Type B pancreatic cell (in vitro differentiated cells): Measurements from ENCODE around the gene ATXN10. TPM values are rescaled to one million over a fixed set of nuclear protein-coding genes. Genes with fewer than 3 reads are reported as not detected.

Experiments used
- DNase-seq: peaks from one replicate; pipeline ENCODE4 v3.0.0; 2021; ENCODE audit warnings: mixed read lengths; ENCODE audit not compliant: unreplicated experiment; ENCODE audit errors: extremely low spot score
- H3K27ac Mint-ChIP-seq: 2 replicates; pipeline ENCODE4 v1.8.0; 2021; ENCODE audit warnings: mild to moderate bottlenecking, mixed read lengths
- H3K27me3 Mint-ChIP-seq: 2 replicates; pipeline ENCODE4 v1.8.0; 2021; ENCODE audit warnings: mixed read lengths
- H3K36me3 Mint-ChIP-seq: 2 replicates; pipeline ENCODE4 v1.8.0; 2021; ENCODE audit warnings: mixed read lengths
- H3K4me1 Mint-ChIP-seq: one replicate; pipeline ENCODE4 v1.8.0; 2021; ENCODE audit warnings: mixed read lengths; ENCODE audit not compliant: unreplicated experiment
- H3K4me3 Mint-ChIP-seq: 2 replicates; pipeline ENCODE4 v1.8.0; 2021; ENCODE audit warnings: mild to moderate bottlenecking, mixed read lengths
- H3K9me3 Mint-ChIP-seq: 2 replicates; pipeline ENCODE4 v1.8.0; 2021; ENCODE audit warnings: mixed read lengths
- total RNA-seq: library from RNA; stranded (reverse); gene quantifications from 2 replicates; pipeline ENCODE4 v1.2.1, GENCODE V29; 2021; ENCODE audit warnings: low replicate concordance
- TF ChIP-seq, protein P1 (sequence below): fragments of 200-600 bp; sonication (generic); conservative IDR thresholded peaks from 2 replicates; pipeline ENCODE4 v1.5.0; 2021; ENCODE audit warnings: antibody characterized with exemption, mild to moderate bottlenecking

ATXN10 gene
- total RNA-seq, 1 donor from 2014 or later, result 182 TPM

DNA sequence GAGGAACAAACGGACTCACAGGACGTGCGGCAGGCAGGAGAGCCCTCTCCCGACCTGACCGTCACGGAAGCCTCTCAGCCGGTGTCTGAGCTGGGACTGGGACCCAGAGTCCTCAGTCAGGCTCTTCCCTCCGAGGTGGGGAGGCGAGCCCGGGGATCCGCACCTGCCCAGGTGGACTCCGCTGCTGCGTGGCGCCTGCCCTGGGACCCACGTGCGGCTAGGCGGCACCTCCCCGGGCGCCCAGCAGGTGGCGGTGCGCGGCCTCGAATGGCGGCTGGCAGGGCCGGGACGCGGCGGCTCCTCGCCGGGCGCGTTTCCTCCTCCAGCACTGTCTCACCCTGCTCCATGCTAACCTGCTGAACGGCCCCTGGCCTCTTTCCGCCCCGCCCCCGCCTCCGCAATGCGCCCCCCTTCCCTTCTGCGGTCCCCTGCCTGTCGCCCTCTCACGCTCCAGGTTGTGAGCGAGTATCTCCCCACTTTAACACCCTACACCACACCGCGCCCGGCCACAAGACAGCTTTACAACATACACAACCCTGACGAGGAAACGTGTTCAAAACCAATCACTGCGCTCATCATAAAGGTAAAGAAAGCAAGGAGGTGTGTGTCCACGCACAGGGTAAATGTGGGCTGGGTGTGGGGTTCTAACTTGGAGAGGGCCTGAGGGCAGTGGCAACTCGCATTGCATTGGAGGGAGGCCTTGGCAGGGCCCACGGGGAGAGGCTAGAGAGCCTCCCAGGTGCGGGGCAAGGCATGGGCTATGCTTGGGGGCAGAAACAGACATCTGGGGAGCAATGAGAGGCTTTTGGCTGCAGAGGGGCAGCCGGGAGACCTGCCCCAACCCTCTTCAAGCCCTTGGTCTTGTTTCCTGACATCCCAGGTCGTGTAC, 25.9 kb upstream of the ATXN10 start:
- DNase-seq, result peak; percentile 87
- Mint-ChIP-seq H3K9me3 (no peaks in the 10 kb centered on the region), H3K27me3 (peaks cover 45% of the 10 kb centered on the region), H3K36me3 (no peaks in the 10 kb centered on the region), H3K4me3 (peak overlapping the region; percentile 56), H3K4me1 (peaks cover 16% of the 10 kb centered on the region), H3K27ac (no peak overlapping the region)
- TF ChIP-seq, protein P1, sequence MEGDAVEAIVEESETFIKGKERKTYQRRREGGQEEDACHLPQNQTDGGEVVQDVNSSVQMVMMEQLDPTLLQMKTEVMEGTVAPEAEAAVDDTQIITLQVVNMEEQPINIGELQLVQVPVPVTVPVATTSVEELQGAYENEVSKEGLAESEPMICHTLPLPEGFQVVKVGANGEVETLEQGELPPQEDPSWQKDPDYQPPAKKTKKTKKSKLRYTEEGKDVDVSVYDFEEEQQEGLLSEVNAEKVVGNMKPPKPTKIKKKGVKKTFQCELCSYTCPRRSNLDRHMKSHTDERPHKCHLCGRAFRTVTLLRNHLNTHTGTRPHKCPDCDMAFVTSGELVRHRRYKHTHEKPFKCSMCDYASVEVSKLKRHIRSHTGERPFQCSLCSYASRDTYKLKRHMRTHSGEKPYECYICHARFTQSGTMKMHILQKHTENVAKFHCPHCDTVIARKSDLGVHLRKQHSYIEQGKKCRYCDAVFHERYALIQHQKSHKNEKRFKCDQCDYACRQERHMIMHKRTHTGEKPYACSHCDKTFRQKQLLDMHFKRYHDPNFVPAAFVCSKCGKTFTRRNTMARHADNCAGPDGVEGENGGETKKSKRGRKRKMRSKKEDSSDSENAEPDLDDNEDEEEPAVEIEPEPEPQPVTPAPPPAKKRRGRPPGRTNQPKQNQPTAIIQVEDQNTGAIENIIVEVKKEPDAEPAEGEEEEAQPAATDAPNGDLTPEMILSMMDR, result peak; percentile 97

DNA sequence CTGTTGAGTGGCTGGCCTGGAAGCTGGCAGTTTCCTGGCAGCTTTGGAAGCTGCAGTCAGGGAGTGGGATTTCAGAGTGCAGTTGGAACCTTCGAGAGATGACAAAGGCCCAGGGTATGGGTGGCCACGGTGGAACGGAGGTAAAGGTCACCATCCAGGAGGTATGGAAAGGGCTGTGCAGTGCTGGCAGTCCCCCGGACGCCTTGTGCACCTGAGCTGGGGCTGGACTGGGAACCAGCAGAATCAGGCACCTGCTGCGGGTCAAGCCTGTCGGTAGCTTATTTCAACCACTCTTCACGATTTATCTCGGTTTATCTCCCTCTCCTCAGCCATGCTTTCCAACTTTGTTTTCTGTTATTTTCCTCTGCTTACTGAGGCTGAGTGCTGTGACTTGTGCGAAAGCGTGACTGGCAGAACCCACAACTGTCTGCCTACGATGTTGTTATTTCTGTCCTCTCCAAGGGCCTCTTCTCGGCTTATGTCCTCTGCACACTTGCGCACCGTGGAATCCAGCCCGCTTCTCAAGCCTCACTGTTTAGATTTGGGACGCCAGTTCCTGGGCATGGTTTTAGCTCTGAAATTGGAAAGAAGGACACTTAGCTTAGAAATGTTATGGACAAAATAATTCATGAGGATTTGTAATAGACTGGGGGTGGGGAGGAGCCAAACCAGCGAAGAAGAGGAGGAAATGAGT, 24.0 kb upstream of the ATXN10 start:
- DNase-seq, result peak; percentile 55
- TF ChIP-seq, protein P1, result no peak
- no peak overlapping the region for H3K4me3 Mint-ChIP-seq
- peaks cover 5% of the 10 kb centered on the region for H3K9me3 Mint-ChIP-seq
- H3K4me1 Mint-ChIP-seq, result peaks cover 10% of the 10 kb centered on the region
- H3K27ac Mint-ChIP-seq, result no peak overlapping the region
- peaks cover 44% of the 10 kb centered on the region for H3K27me3 Mint-ChIP-seq
- H3K36me3 Mint-ChIP-seq, result no peaks in the 10 kb centered on the region

DNA sequence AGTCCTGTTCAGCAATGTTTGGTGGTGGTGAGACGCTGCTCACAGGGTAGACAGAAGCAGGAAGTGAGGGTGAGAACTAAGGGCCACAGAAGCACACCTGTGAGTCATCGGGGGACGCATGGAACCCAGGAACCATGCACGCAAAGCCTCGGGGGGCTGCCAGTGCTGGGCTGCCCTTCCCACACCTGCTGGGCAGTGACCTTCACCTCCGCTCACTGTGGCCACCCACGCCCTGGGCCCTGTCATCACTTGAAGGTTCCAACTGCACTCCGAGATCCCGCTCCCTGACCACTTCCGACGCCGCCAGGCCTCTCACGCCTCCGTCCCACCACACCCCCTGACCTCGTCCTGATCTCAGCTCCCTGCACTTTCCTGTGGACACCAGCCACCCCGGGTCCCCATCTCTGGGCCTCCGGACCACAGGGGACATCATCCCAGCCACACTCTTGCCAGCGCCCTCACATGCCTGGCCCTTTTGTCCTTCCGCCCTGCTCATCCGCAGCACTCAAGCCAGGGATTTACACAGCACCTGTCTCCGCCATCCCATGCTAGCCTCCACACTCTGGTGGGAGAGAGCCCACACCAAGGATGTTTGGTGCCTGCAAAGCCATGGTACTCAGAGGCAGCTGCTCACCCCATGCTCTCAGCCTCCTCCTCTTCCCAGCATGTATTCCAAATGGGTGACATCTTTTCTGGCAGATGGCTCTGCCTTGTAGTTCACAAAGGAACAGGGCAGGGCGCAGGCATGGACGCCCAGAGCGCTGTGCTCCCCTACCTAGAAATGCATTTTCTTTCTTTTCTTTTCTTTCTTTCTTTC, 23.1 kb upstream of the ATXN10 start:
- peaks cover 5% of the 10 kb centered on the region for H3K9me3 Mint-ChIP-seq
- H3K4me1 Mint-ChIP-seq, result peaks cover 12% of the 10 kb centered on the region
- TF ChIP-seq, protein P1, result no peak
- no peaks in the 10 kb centered on the region for H3K36me3 Mint-ChIP-seq
- H3K27ac Mint-ChIP-seq, result no peak overlapping the region
- H3K4me3 Mint-ChIP-seq, result no peak overlapping the region
- H3K27me3 Mint-ChIP-seq, result peaks cover 46% of the 10 kb centered on the region
- DNase-seq, result peak; percentile 45

DNA sequence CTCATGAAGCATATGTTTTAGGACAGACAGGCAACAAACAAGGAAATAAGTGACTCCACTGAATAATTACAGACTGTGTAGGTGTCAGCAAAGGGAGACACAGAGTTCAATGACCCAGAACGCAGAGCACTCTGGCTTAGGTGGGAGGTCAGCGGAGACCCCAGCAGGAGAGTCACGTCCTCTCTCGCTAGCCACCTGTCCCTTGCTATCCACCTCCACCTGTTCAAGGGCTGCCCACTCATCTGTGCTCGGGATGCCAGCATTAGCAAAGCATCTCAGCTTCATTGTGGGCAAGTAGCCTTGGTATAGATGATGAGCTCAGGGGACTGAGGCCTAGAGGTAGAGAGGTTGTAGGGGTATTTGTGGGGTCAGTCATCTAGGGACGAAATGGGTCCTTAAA, 21.8 kb upstream of the ATXN10 start:
- H3K9me3 Mint-ChIP-seq, result peaks cover 5% of the 10 kb centered on the region
- H3K36me3 Mint-ChIP-seq, result no peaks in the 10 kb centered on the region
- peaks cover 46% of the 10 kb centered on the region for H3K27me3 Mint-ChIP-seq
- H3K27ac Mint-ChIP-seq, result no peak overlapping the region
- DNase-seq, result peak; percentile 24
- TF ChIP-seq, protein P1, result no peak
- H3K4me3 Mint-ChIP-seq, result no peak overlapping the region
- H3K4me1 Mint-ChIP-seq, result peaks cover 11% of the 10 kb centered on the region

DNA sequence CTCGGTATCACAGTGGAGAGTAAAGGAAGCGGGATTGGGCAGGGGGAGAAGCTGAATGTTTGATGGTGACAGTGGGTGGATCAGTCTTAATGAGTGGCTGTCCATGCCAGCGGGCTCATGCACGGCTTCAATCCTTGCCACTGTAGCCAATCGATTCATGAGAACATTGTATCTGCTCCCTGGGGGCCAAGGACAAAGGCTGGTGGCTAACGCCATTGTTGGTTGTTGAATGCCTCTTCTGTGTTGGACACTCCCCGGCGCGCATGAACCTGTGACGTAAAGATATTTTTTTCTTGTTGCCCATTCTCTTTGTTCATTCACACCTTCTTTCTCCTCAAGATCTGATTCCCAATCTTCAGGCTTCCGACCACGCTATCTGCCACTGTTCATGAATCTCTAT, 20.9 kb upstream of the ATXN10 start:
- TF ChIP-seq, protein P1, result no peak
- no peak for DNase-seq
- Mint-ChIP-seq H3K4me3 (no peak overlapping the region), H3K27me3 (peaks cover 41% of the 10 kb centered on the region), H3K36me3 (no peaks in the 10 kb centered on the region), H3K27ac (no peak overlapping the region), H3K4me1 (peaks cover 7% of the 10 kb centered on the region), H3K9me3 (peaks cover 5% of the 10 kb centered on the region)
